Keratinocyte (primary cell): ENCODE measurements around the gene MEX3B. TPM values are rescaled to one million over a fixed set of nuclear protein-coding genes. Genes with fewer than 3 reads are reported as not detected.

Source experiments
- DNase-seq: peaks from one replicate; pipeline ENCODE4 v3.0.0-alpha.2; 2011; ENCODE audit warnings: low read depth, missing footprints, low spot score
- FAIRE-seq: peaks from 2 replicates; lab custom pipeline; 2011; peaks lifted over from hg19 to GRCh38; lab: Jason Lieb, UNC
- H2AFZ ChIP-seq: 2 replicates; pipeline ENCODE4 v1.6.0; 2012; ENCODE audit warnings: low read length, control low read depth, inconsistent platforms; ENCODE audit not compliant: control insufficient read depth
- H3K27ac ChIP-seq: 2 replicates; pipeline ENCODE4 v1.5.1; 2011; ENCODE audit warnings: low read length; ENCODE audit not compliant: control insufficient read depth, insufficient read depth
- H3K27me3 ChIP-seq: 3 replicates; pipeline ENCODE4 v1.6.0; 2011; ENCODE audit warnings: low read length; ENCODE audit not compliant: control insufficient read depth, insufficient read depth; ENCODE audit errors: extremely low read depth
- H3K36me3 ChIP-seq, 2 experiments: 2 replicates in 1 of 2; 3 replicates in 1 of 2; pipeline ENCODE4 v1.5.1; 2011; ENCODE audit warnings: low read length in 2 of 2, mild to moderate bottlenecking in 1 of 2; ENCODE audit not compliant: control insufficient read depth in 2 of 2, insufficient read depth in 2 of 2; ENCODE audit errors: extremely low read depth in 1 of 2
- H3K4me1 ChIP-seq: 3 replicates; pipeline ENCODE4 v1.5.1; 2011; ENCODE audit warnings: low read length; ENCODE audit not compliant: control insufficient read depth, insufficient read depth; ENCODE audit errors: extremely low read depth
- H3K4me2 ChIP-seq: 3 replicates; pipeline ENCODE4 v1.6.0; 2011; ENCODE audit warnings: low read depth, low read length; ENCODE audit not compliant: control insufficient read depth, insufficient read depth; ENCODE audit errors: extremely low read depth
- H3K4me3 ChIP-seq, 3 experiments: fragments of 200-600 bp in 1 of 3; sonication (generic) in 1 of 3; 2 replicates in 2 of 3; 3 replicates in 1 of 3; pipeline ENCODE4 v1.5.1; 2011 to 2016; ENCODE audit warnings: low read length in 3 of 3, mild to moderate bottlenecking in 3 of 3, control low read depth in 2 of 3, inconsistent platforms in 1 of 3, low read depth in 1 of 3, mixed read lengths in 1 of 3, mixed run types in 1 of 3, moderate library complexity in 1 of 3; ENCODE audit not compliant: control insufficient read depth in 2 of 3, insufficient read depth in 2 of 3; ENCODE audit errors: extremely low read depth in 1 of 3
- H3K79me2 ChIP-seq: 2 replicates; pipeline ENCODE4 v1.6.0; 2012; ENCODE audit warnings: low read length; ENCODE audit not compliant: control insufficient read depth, insufficient read depth
- H3K9ac ChIP-seq: 3 replicates; pipeline ENCODE4 v1.6.0; 2011; ENCODE audit warnings: low read length; ENCODE audit not compliant: control insufficient read depth, insufficient read depth; ENCODE audit errors: extremely low read depth
- H3K9me1 ChIP-seq: 3 replicates; pipeline ENCODE4 v1.6.0; 2011; ENCODE audit warnings: low read length; ENCODE audit not compliant: control insufficient read depth, insufficient read depth; ENCODE audit errors: extremely low read depth
- H3K9me3 ChIP-seq: 2 replicates; pipeline ENCODE4 v1.5.1; 2012; ENCODE audit warnings: low read depth, low read length; ENCODE audit not compliant: control insufficient read depth
- H4K20me1 ChIP-seq: 3 replicates; pipeline ENCODE4 v1.6.0; 2011; ENCODE audit warnings: low read length; ENCODE audit not compliant: control insufficient read depth, insufficient read depth; ENCODE audit errors: extremely low read depth
- CTCF ChIP-seq, 3 experiments: IDR thresholded peaks in 1 of 3; conservative IDR thresholded peaks in 1 of 3; optimal IDR thresholded peaks in 1 of 3; 2 replicates in 2 of 3; 3 replicates in 1 of 3; pipeline versions ENCODE3 to v1.5.1; 2011; ENCODE audit warnings: low read length in 3 of 3, mild to moderate bottlenecking in 3 of 3, moderate library complexity in 2 of 3, control low read depth in 1 of 3, inconsistent platforms in 1 of 3; ENCODE audit not compliant: insufficient read depth in 2 of 3; ENCODE audit errors: extremely low read depth in 1 of 3
- EZH2 ChIP-seq: IDR thresholded peaks from one replicate; pipeline ENCODE4 v1.6.1; 2012; ENCODE audit warnings: inconsistent platforms, mild to moderate bottlenecking, low read length, moderate library complexity
- dilution Hi-C: fragments of 300-500 bp; cut with MboI; formaldehyde crosslinking; loops from one replicate; pipeline ENCODE4 v1.7.0; 2020; ENCODE audit warnings: low sequenced_read_pairs; ENCODE audit not compliant: extremely low pct_ligation_motif_present
- polyA plus RNA-seq, 5 experiments: library from polyadenylated mRNA; depleted of rRNA in 3 of 5; stranded (reverse) in 3 of 5; stranded (forward) in 1 of 5; unstranded in 1 of 5; fragments of >200 nt; gene quantifications; 1 replicate in 1 of 5; 2 replicates in 3 of 5; 3 replicates in 1 of 5; pipeline versions ENCODE4 v1.2.1 to v1.2.3, GENCODE V29; 2011 to 2012; ENCODE audit warnings: missing spikeins in 2 of 5, low read depth in 1 of 5, low replicate concordance in 1 of 5

Gene MEX3B
- polyA plus RNA-seq, 1 donor (not counting 4 experiments of a cell fraction or from before 2014, with no cell fraction given) = 0.16 TPM

- no peaks in the 10 kb centered on the region for H3K9me3 ChIP-seq
- no peaks in the 10 kb centered on the region for H3K79me2 ChIP-seq
- H4K20me1 ChIP-seq = no peaks in the 10 kb centered on the region
- H3K4me1 ChIP-seq = no peaks in the 10 kb centered on the region
- H3K9ac ChIP-seq = no peak overlapping the region
- no peak for DNase-seq
- dilution Hi-C loops = no loop called here
- no peak overlapping the region for H3K4me3 ChIP-seq
- TF ChIP-seq EZH2 = no peak
- no peak for TF ChIP-seq CTCF (optimal IDR thresholded peaks at IDR 0.05 in 1 of 3, IDR thresholded peaks at IDR 0.05 in 1 of 3, conservative IDR thresholded peaks at IDR 0.05 in 1 of 3; ENCODE audit: extremely low read depth in 1 of 3, insufficient read depth in 2 of 3, low read length in 3 of 3)
- no peaks in the 10 kb centered on the region for H3K36me3 ChIP-seq
- FAIRE-seq = no peak
- H3K9me1 ChIP-seq = no peaks in the 10 kb centered on the region
- H2AFZ ChIP-seq = no peak overlapping the region
- peak overlapping the region; percentile 7 for H3K4me2 ChIP-seq
- no peak overlapping the region for H3K27ac ChIP-seq
- H3K27me3 ChIP-seq = peaks cover 30% of the 10 kb centered on the region
Measured at GRCh38 chr15:82062479-82063454, 16.9 kb upstream of the MEX3B start.

GRCh38 chr15:82060817-82061216, 15.0 kb upstream of the MEX3B start:
- DNase-seq (no peak), FAIRE-seq (no peak)
- Histone ChIP-seq H3K4me1 (no peaks in the 10 kb centered on the region), H3K36me3 (no peaks in the 10 kb centered on the region), H3K4me2 (no peak overlapping the region), H3K27ac (no peak overlapping the region), H3K9ac (no peak overlapping the region), H3K9me1 (no peaks in the 10 kb centered on the region), H3K79me2 (no peaks in the 10 kb centered on the region), H3K27me3 (peaks cover 46% of the 10 kb centered on the region), H3K9me3 (no peaks in the 10 kb centered on the region), H3K4me3 (no peak overlapping the region), H4K20me1 (no peaks in the 10 kb centered on the region), H2AFZ (no peak overlapping the region)
- TF ChIP-seq CTCF (optimal IDR thresholded peaks at IDR 0.05 in 1 of 3, IDR thresholded peaks at IDR 0.05 in 1 of 3, conservative IDR thresholded peaks at IDR 0.05 in 1 of 3; ENCODE audit: extremely low read depth in 1 of 3, insufficient read depth in 2 of 3, low read length in 3 of 3) (no peak), EZH2 (no peak)
- dilution Hi-C loops = no loop called here
